ENCODE measurements around the gene CDH23. TPM values are rescaled to one million over a fixed set of nuclear protein-coding genes. Genes with fewer than 3 reads are reported as not detected.

Gene CDH23
- total RNA-seq, 2 experiments from 2014 or later: 3.7 to 5.3 TPM

- H3K27me3 Mint-ChIP-seq: peaks cover 3% of the 10 kb centered on the region
- no peaks in the 10 kb centered on the region for H3K36me3 Mint-ChIP-seq
- no peak overlapping the region for H3K27ac Mint-ChIP-seq
- no peak overlapping the region for H3K4me3 Mint-ChIP-seq
- DNase-seq (no peak), ATAC-seq (ENCODE audit: low read depth) (no peak)
- H3K4me1 Mint-ChIP-seq: peaks cover 10% of the 10 kb centered on the region
- POLR2A ChIA-PET: no interaction called here
- no peaks in the 10 kb centered on the region for H3K9me3 Mint-ChIP-seq
Measured at GRCh38 chr10:71436268-71437125, 39.8 kb downstream of the CDH23 start.

GRCh38 chr10:71437537-71438092 is 40.9 kb downstream of the CDH23 start:
- Mint-ChIP-seq H3K4me3 (no peak overlapping the region), H3K27ac (no peak overlapping the region), H3K27me3 (no peaks in the 10 kb centered on the region), H3K36me3 (no peaks in the 10 kb centered on the region), H3K9me3 (no peaks in the 10 kb centered on the region), H3K4me1 (peaks cover 8% of the 10 kb centered on the region)
- DNase-seq: no peak
- POLR2A ChIA-PET: no interaction called here
- ATAC-seq (ENCODE audit: low read depth): no peak

GRCh38 chr10:71438761-71439160 is 42.0 kb downstream of the CDH23 start:
- Mint-ChIP-seq H3K36me3 (no peaks in the 10 kb centered on the region), H3K27me3 (no peaks in the 10 kb centered on the region), H3K4me1 (peaks cover 8% of the 10 kb centered on the region), H3K27ac (no peak overlapping the region), H3K4me3 (no peak overlapping the region), H3K9me3 (no peaks in the 10 kb centered on the region)
- DNase-seq: no peak
- POLR2A ChIA-PET: interaction anchor here (0.6 kb wide), 1 partner anchor 59 kb away, joined by 3 read pairs; no protein-coding TSS in a partner anchor
- ATAC-seq (ENCODE audit: low read depth): no peak

DNA sequence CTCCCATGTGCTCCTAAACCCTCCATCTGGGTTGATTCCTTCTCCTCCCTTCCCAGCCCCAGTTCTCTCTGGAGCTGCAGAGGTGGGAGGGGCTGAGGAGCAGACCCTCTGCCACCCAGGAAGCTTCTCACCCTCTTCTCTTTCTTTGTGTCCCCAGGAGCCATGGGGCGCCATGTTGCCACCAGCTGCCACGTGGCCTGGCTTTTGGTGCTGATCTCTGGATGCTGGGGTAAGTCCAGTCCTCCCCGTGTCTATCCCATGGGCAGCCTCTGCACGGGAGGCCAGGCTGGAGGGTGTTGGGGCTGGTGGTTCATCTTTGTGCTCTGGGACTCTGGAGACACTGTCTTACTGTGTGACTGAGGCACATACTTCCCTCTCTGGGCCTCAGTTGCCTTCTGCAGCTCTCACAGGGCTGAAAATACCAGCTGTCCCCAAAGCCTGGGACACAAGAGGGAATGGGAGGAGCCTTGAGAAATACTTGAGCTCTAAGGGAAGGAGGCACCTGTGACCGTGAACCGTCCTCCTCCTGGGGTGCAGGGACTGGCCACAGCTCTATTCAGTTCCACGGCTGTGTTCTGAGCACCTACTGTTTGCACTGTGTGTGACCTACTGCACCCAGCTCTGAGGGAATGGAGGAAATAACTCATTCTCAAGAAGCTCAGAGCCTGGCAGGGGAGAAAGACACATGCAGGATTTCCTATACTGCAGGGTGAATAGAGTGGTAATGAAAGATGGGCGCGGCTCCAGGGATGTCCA is 43.1 kb downstream of the CDH23 start:
- Mint-ChIP-seq H3K27me3 (no peaks in the 10 kb centered on the region), H3K9me3 (no peaks in the 10 kb centered on the region), H3K27ac (no peak overlapping the region), H3K4me3 (no peak overlapping the region), H3K4me1 (no peaks in the 10 kb centered on the region), H3K36me3 (no peaks in the 10 kb centered on the region)
- DNase-seq (no peak), ATAC-seq (ENCODE audit: low read depth) (no peak)
- POLR2A ChIA-PET: no interaction called here

- Mint-ChIP-seq H3K4me1 (no peaks in the 10 kb centered on the region), H3K4me3 (no peak overlapping the region), H3K27me3 (no peaks in the 10 kb centered on the region), H3K36me3 (no peaks in the 10 kb centered on the region), H3K27ac (no peak overlapping the region), H3K9me3 (no peaks in the 10 kb centered on the region)
- no peak for DNase-seq
- POLR2A ChIA-PET: no interaction called here
- no peak for ATAC-seq (ENCODE audit: low read depth)
Measured at GRCh38 chr10:71440506-71441035, 43.9 kb downstream of the CDH23 start.

GRCh38 chr10:71442000-71442399 is 45.3 kb downstream of the CDH23 start:
- Mint-ChIP-seq H3K27me3 (no peaks in the 10 kb centered on the region), H3K4me1 (no peaks in the 10 kb centered on the region), H3K4me3 (no peak overlapping the region), H3K27ac (no peak overlapping the region), H3K36me3 (no peaks in the 10 kb centered on the region), H3K9me3 (no peaks in the 10 kb centered on the region)
- no peak for ATAC-seq (ENCODE audit: low read depth)
- no peak for DNase-seq
- POLR2A ChIA-PET: no interaction called here

DNA sequence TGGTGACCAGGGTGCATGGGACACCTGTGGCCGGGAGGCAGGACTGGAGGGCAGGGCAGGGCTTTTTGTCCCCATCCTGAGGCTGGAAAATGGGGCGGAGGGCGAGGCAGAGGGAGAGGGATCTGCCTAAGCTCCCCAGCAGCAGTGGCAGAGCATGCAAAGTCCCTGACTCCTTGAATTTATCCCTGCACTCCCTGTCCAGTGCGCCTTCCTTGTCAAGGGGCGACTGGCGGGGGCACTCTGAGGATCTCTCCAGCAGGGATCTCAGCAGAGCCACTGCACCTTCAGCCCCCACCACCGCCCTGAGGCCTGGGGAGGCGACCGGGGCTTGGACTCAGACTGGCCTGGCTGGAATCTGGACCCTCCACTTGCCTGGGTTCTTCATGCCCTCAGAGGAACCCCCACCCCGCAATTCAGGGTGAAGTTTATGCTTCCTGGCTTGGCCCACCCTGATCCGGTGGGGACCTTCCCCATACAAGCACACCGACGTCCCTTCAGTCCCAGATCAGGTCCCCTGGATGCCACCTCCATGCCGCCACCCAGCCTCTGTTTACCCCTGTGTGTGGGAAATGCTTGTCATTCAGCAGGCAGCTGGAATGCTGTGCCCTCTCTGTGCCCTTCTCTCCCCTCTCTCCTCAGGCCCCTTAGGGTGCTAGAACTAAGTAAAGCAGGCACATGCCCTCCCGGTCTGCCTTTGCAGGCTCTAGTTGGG is 46.3 kb downstream of the CDH23 start:
- H3K9me3 Mint-ChIP-seq: no peaks in the 10 kb centered on the region
- no peaks in the 10 kb centered on the region for H3K27me3 Mint-ChIP-seq
- H3K4me3 Mint-ChIP-seq: no peak overlapping the region
- no peak for DNase-seq
- POLR2A ChIA-PET: no interaction called here
- H3K4me1 Mint-ChIP-seq: no peaks in the 10 kb centered on the region
- ATAC-seq (ENCODE audit: low read depth): no peak
- no peak overlapping the region for H3K27ac Mint-ChIP-seq
- H3K36me3 Mint-ChIP-seq: no peaks in the 10 kb centered on the region

DNA sequence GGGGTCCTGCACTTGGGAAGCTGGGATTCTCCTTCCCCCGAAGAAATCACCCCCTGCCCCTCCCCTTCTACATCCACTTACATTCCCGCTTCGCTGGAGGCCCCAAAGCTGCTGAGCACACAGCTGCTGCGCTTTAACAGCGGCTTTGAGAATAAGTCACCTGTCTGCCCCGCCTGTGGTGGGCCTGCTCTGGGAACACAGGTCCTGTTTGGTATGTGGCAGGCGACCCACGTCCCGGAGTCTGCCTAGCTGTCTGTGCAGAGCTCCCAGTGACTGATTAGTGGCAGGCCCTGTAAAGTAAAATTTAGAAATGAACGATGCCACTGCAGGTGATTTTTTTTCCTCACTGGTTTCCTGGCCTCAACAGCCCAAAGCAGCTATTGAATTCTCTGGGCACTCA is 47.0 kb downstream of the CDH23 start:
- POLR2A ChIA-PET: no interaction called here
- no peak for ATAC-seq (ENCODE audit: low read depth)
- no peaks in the 10 kb centered on the region for H3K4me1 Mint-ChIP-seq
- no peaks in the 10 kb centered on the region for H3K36me3 Mint-ChIP-seq
- no peak overlapping the region for H3K27ac Mint-ChIP-seq
- no peak overlapping the region for H3K4me3 Mint-ChIP-seq
- no peak for DNase-seq
- H3K9me3 Mint-ChIP-seq: no peaks in the 10 kb centered on the region
- H3K27me3 Mint-ChIP-seq: no peaks in the 10 kb centered on the region

DNA sequence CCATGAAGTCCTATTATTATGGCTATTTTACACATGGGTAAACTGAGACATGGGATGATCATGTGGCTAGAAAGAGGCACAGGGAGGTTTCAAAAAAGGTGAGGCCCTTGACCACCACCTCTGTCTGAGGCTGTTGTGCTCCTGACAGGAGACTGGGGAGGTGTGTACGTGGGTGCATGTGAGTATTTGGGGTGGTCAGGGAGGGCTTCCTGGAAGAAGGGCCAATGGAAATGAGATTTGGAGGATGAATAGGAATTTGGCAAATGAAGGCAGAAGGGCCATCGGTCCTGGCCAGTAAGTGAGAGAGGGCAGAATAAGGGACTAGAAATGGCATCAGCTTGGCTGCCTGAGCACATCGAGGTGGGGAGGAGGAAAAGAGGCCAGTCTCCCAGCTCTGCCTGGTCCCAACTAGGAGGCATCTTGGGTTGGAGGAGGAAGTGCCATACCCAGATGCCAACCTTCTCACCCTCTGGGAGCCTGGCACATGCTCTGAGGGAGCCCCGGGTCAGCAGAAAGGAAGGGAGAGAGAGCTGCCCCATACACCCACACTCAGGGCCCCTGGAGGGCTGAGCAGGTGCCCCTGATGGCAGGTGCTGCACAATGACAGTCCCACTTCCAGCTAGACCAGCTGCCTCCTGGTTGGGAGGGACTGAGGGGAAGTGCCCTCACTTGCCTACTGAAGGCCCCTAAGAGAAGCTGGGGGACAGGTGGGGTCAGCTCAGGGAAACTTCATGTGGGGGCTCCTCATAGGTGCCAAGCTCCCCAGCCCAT is 47.7 kb downstream of the CDH23 start:
- H3K27me3 Mint-ChIP-seq: no peaks in the 10 kb centered on the region
- no peak for ATAC-seq (ENCODE audit: low read depth)
- H3K9me3 Mint-ChIP-seq: no peaks in the 10 kb centered on the region
- no peak overlapping the region for H3K4me3 Mint-ChIP-seq
- no peak overlapping the region for H3K27ac Mint-ChIP-seq
- POLR2A ChIA-PET: no interaction called here
- H3K36me3 Mint-ChIP-seq: no peaks in the 10 kb centered on the region
- H3K4me1 Mint-ChIP-seq: no peaks in the 10 kb centered on the region
- no peak for DNase-seq

GRCh38 chr10:71447676-71448075 is 51.0 kb downstream of the CDH23 start:
- DNase-seq (no peak), ATAC-seq (ENCODE audit: low read depth) (no peak)
- POLR2A ChIA-PET: no interaction called here
- no peaks in the 10 kb centered on the region for H3K27me3 Mint-ChIP-seq
- no peaks in the 10 kb centered on the region for H3K36me3 Mint-ChIP-seq
- H3K4me3 Mint-ChIP-seq: no peak overlapping the region
- no peaks in the 10 kb centered on the region for H3K9me3 Mint-ChIP-seq
- H3K27ac Mint-ChIP-seq: no peak overlapping the region
- no peaks in the 10 kb centered on the region for H3K4me1 Mint-ChIP-seq

GRCh38 chr10:71448146-71448545 is 51.4 kb downstream of the CDH23 start:
- Mint-ChIP-seq H3K27me3 (no peaks in the 10 kb centered on the region), H3K4me1 (no peaks in the 10 kb centered on the region), H3K36me3 (no peaks in the 10 kb centered on the region), H3K27ac (no peak overlapping the region), H3K4me3 (no peak overlapping the region), H3K9me3 (no peaks in the 10 kb centered on the region)
- DNase-seq (no peak), ATAC-seq (ENCODE audit: low read depth) (no peak)
- POLR2A ChIA-PET: no interaction called here

GRCh38 chr10:71449026-71449425 is 52.3 kb downstream of the CDH23 start:
- POLR2A ChIA-PET: no interaction called here
- no peaks in the 10 kb centered on the region for H3K27me3 Mint-ChIP-seq
- H3K27ac Mint-ChIP-seq: no peak overlapping the region
- no peak for DNase-seq
- no peak for ATAC-seq (ENCODE audit: low read depth)
- no peaks in the 10 kb centered on the region for H3K4me1 Mint-ChIP-seq
- H3K36me3 Mint-ChIP-seq: no peaks in the 10 kb centered on the region
- H3K9me3 Mint-ChIP-seq: no peaks in the 10 kb centered on the region
- no peak overlapping the region for H3K4me3 Mint-ChIP-seq

DNA sequence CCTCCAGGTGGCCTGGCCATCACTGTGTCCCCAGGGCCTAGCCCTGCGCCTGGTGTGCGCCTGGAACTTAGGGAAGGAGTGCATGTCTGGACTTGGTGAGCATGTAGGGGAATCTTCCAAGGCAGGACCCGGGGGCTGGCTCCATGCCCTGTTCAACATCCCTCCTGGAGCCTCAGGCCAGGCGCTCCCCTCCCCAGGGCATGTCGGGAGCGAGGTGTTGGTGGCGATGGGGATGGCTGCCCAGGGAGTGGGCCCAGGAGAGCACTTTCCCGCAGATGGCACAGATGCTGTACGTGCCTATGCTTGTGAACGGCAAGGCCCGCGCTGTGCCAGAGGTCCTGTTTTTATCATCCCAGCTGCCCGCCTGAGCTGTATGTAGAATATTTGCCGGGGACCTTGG is 55.0 kb downstream of the CDH23 start:
- Mint-ChIP-seq H3K27ac (no peak overlapping the region), H3K4me1 (no peaks in the 10 kb centered on the region), H3K36me3 (no peaks in the 10 kb centered on the region), H3K9me3 (no peaks in the 10 kb centered on the region), H3K4me3 (no peak overlapping the region), H3K27me3 (peaks cover 2% of the 10 kb centered on the region)
- no peak for DNase-seq
- no peak for ATAC-seq (ENCODE audit: low read depth)
- POLR2A ChIA-PET: no interaction called here

Measured in activated naive CD8-positive, alpha-beta T cell treated with anti-CD3 and anti-CD28 coated beads, Interleukin-2, amount 10 ng/mL, durations not matched to agents 7 days and 5 days (primary cell).